HCT116 (cell line): ENCODE data around the gene TMEM150C.

Source experiments
- CTCF ChIP-seq, 3 experiments: fragments of 200-600 bp in 1 of 3; sonication (generic) in 1 of 3; IDR thresholded peaks in 2 of 3; conservative IDR thresholded peaks in 1 of 3; 2 replicates each; pipeline ENCODE4 v1.5.1; 2012 to 2017; ENCODE audit warnings: low read depth in 2 of 3, low read length in 2 of 3, antibody characterized with exemption in 1 of 3, borderline replicate concordance in 1 of 3, control low read depth in 1 of 3, mild to moderate bottlenecking in 1 of 3, mixed read lengths in 1 of 3, mixed run types in 1 of 3, moderate library complexity in 1 of 3; ENCODE audit not compliant: insufficient read depth in 1 of 3
- EGR1 ChIP-seq: IDR thresholded peaks from 2 replicates; pipeline ENCODE4 v1.6.1; 2012; ENCODE audit warnings: low read depth
- EZH2 ChIP-seq: fragments of 200-600 bp; sonication (generic); IDR thresholded peaks from 2 replicates; pipeline ENCODE4 v1.6.1; 2017; ENCODE audit warnings: antibody characterized with exemption, mixed run types
- EZH2phosphoT487 ChIP-seq: fragments of 200-600 bp; IDR thresholded peaks from 2 replicates; pipeline ENCODE4 v1.6.1; 2018; ENCODE audit warnings: antibody characterized with exemption, borderline replicate concordance
- MAX ChIP-seq: IDR thresholded peaks from 2 replicates; pipeline ENCODE4 v1.6.1; 2012
- POLR2A ChIP-seq: IDR thresholded peaks from 2 replicates; pipeline ENCODE4 v1.7.0; 2011; ENCODE audit warnings: borderline replicate concordance; ENCODE audit not compliant: insufficient read depth, insufficient read length; ENCODE audit errors: extremely low read depth
- POLR2AphosphoS5 ChIP-seq: IDR thresholded peaks from 2 replicates; pipeline ENCODE4 v1.6.1; 2011; ENCODE audit warnings: mild to moderate bottlenecking, low read depth, low read length, moderate library complexity
- RAD21 ChIP-seq: IDR thresholded peaks from 2 replicates; pipeline ENCODE4 v1.6.1; 2012; ENCODE audit warnings: low read depth, mild to moderate bottlenecking
- REST ChIP-seq: IDR thresholded peaks from 2 replicates; pipeline ENCODE4 v1.6.1; 2012; ENCODE audit warnings: low read depth
- SRF ChIP-seq: IDR thresholded peaks from 2 replicates; pipeline ENCODE4 v1.6.1; 2012; ENCODE audit warnings: low read depth
- TCF7L2 ChIP-seq: IDR thresholded peaks from 2 replicates; pipeline ENCODE4 v1.7.0; 2011; ENCODE audit warnings: borderline replicate concordance, inconsistent platforms; ENCODE audit not compliant: insufficient read depth, insufficient read length; ENCODE audit errors: extremely low read depth
- ZBTB33 ChIP-seq: IDR thresholded peaks from 2 replicates; pipeline ENCODE4 v1.6.1; 2011; ENCODE audit warnings: mild to moderate bottlenecking, low read length, moderate library complexity; ENCODE audit not compliant: insufficient replicate concordance; ENCODE audit errors: extremely low read depth
- ZNF274 ChIP-seq: fragments of 200-500 bp; sonication (Bioruptor generic); IDR thresholded peaks from 2 replicates; pipeline ENCODE4 v1.6.1; 2014; ENCODE audit warnings: mild to moderate bottlenecking, low read depth, low read length, inconsistent platforms

GRCh38 chr4:82501154-82501442, 60.7 kb downstream of the TMEM150C start:
- no peak for TF ChIP-seq CTCF (IDR thresholded peaks at IDR 0.05 in 2 of 3, conservative IDR thresholded peaks at IDR 0.05 in 1 of 3; ENCODE audit: borderline replicate concordance in 1 of 3, insufficient read depth in 1 of 3, low read depth in 2 of 3, low read length in 2 of 3)
- TF ChIP-seq RAD21: no peak
- no peak for TF ChIP-seq EZH2
- TF ChIP-seq ZNF274: no peak
- no peak for TF ChIP-seq EGR1
- no peak for TF ChIP-seq SRF
- no peak for TF ChIP-seq TCF7L2
- TF ChIP-seq POLR2AphosphoS5: no peak
- TF ChIP-seq REST: no peak
- TF ChIP-seq POLR2A: no peak
- TF ChIP-seq ZBTB33: no peak
- no peak for TF ChIP-seq EZH2phosphoT487
- no peak for TF ChIP-seq MAX
